ENCODE measurements around the gene TNFAIP8L2.
A peak's percentile ranks its signal among the peaks of the same experiment; 100 is the strongest.
"Not testable (repeated sequence)": the region's sequence is repeated elsewhere in the genome, so short reads cannot be mapped to it uniquely, and the experiment has no call there.

Gene TNFAIP8L2

DNA sequence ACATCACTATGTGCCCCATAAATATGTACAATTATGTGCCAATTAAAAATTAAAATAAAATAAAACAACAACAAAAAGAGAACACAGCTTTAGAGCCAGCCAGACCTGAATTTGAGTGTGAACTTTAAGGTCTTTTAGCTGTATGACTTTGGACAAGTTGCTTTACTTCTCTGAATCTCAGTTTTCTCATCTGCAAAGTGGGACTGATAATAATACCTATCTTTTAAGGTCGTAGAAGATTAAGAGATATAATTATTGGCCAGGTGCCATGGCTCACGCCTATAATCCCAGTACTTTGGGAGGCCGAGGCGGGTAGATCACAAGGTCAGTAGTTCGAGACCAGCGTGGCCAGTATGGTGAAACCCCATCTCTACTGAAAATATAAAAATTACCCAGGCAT, 36.9 kb downstream of the TNFAIP8L2 start:
- no peak for DNase-seq

- DNase-seq = no peak
Measured at GRCh38 chr1:151193856-151194255, 37.4 kb downstream of the TNFAIP8L2 start.

DNA sequence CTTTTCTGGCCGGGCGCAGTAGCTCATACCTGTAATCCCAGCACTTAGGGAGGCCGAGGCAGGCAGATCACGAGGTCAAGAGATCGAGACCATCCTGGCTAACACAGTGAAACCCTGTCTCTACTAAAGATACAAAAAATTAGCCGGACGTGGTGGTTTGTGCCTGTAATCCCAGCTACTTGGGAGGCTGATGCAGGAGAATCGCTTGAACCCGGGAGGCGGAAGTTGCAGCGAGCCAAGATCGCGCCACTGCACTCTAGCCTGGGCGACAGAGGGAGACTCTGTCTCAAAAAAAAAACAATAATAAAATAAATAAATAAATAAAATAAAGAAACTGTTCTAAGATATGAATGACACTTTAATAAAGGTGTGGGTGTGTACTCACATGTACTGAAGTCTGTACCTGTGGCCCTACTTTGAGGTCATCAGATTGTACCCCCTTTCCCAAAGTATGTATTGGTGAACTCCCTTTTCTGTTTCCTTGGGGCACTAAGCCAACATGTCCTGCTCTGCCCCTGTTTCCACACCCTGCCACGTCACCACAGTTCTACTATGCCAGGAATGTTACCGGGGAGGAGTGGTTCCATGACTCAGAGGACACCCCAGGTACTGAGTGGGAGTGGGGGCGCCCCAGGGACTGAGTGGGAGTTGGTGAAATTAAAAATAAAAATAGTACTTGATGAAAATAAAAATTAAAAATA, 38.6 kb downstream of the TNFAIP8L2 start:
- DNase-seq = not testable (repeated sequence)

- peak; percentile 76 for DNase-seq
Measured at GRCh38 chr1:151196292-151196800, 39.9 kb downstream of the TNFAIP8L2 start.

GRCh38 chr1:151197863-151198253, 41.4 kb downstream of the TNFAIP8L2 start:
- peak; percentile 5 for DNase-seq

GRCh38 chr1:151198254-151199127, 42.0 kb downstream of the TNFAIP8L2 start, which contains the start of gene PIP5K1A:
TSS of gene PIP5K1A (plus strand) at chr1:151198552. CDS start at chr1:151198997, 445 bp downstream.
- peak; percentile 99 for DNase-seq

GRCh38 chr1:151199873-151200581, 43.6 kb downstream of the TNFAIP8L2 start:
- peak; percentile 24 for DNase-seq

- not testable (repeated sequence) for DNase-seq
Measured at GRCh38 chr1:151205381-151205965, 49.0 kb downstream of the TNFAIP8L2 start.

Measured in CD4-positive, alpha-beta T cell treated with Interleukin-17A for 1 hour (primary cell).